ENCODE measurements around the gene RBP2. TPM values are rescaled to one million over a fixed set of nuclear protein-coding genes. Genes with fewer than 3 reads are reported as not detected.

Gene RBP2
- total and polyA plus RNA-seq, 4 donors, result 0.79 TPM; not detected in 3

DNA sequence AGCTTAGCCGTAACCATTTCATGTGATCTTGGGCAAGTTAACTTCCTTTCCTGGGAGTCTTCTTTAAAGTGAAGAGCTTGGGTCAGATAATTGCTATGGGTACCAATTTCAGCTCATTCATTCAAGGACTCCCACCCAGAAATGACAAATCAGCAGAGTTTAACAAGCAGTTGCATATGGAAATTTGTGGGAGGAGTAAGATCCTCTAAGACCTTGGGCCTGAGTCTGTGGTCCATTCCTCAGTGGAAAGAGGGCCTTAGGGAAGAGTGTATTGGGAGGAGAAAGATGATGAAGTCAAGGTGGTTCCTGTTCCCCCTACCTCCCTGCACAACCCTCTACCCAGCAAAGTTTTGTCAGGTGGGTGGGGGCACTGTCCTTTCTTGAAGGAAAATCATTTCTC lies 42.1 kb downstream of the RBP2 start (continued):
- TF ChIP-seq, protein P1, sequence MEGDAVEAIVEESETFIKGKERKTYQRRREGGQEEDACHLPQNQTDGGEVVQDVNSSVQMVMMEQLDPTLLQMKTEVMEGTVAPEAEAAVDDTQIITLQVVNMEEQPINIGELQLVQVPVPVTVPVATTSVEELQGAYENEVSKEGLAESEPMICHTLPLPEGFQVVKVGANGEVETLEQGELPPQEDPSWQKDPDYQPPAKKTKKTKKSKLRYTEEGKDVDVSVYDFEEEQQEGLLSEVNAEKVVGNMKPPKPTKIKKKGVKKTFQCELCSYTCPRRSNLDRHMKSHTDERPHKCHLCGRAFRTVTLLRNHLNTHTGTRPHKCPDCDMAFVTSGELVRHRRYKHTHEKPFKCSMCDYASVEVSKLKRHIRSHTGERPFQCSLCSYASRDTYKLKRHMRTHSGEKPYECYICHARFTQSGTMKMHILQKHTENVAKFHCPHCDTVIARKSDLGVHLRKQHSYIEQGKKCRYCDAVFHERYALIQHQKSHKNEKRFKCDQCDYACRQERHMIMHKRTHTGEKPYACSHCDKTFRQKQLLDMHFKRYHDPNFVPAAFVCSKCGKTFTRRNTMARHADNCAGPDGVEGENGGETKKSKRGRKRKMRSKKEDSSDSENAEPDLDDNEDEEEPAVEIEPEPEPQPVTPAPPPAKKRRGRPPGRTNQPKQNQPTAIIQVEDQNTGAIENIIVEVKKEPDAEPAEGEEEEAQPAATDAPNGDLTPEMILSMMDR (IDR thresholded peaks at IDR 0.05; ENCODE audit: low read depth, low read length, missing input control), result no peak
- no peak for TF ChIP-seq RXRA (IDR thresholded peaks at IDR 0.05)
- TF ChIP-seq HNF4A (conservative IDR thresholded peaks at IDR 0.05), result no peak

DNA sequence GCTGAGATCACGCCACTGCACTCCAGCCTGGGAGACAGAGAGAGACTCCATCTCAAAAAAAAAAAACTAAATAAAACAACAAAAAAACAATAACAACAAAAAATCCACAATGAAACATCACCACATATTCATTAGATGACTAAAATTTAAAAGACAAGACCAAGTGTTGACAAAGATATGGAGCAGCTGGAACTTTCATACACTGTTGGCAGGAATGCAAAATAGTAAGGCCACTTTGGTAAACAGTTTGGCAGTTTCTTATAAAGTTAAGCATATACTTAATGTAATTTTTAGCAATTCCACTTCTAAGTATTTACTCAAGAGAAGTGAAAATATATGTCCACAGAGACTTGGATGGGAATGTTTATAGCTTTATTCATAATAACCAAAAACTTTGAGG lies 43.2 kb downstream of the RBP2 start:
- Histone ChIP-seq H3K27me3 (ENCODE audit: control insufficient read depth in 4 of 4, insufficient read depth in 4 of 4, low read length in 3 of 4) (no peaks in the 10 kb centered on the region), H3K4me1 (ENCODE audit: control insufficient read depth in 4 of 4, insufficient read depth in 4 of 4, low read length in 3 of 4) (no peaks in the 10 kb centered on the region), H3K36me3 (ENCODE audit: control insufficient read depth in 4 of 4, insufficient read depth in 3 of 4, low read depth in 1 of 4, low read length in 3 of 4) (no peaks in the 10 kb centered on the region), H3K27ac (ENCODE audit: low read depth in 1 of 2, low read length in 2 of 2) (no peak overlapping the region), H3K9me3 (ENCODE audit: control insufficient read depth in 4 of 4, low read length in 3 of 4) (no peaks in the 10 kb centered on the region), H3K4me3 (ENCODE audit: low read depth in 1 of 3, low read length in 3 of 3) (no peak overlapping the region), H3K9ac (ENCODE audit: low read depth in 1 of 2, low read length in 2 of 2) (no peak overlapping the region)
- no peak for TF ChIP-seq TAF1 (conservative IDR thresholded peaks at IDR 0.05)
- no peak for TF ChIP-seq GABPA (IDR thresholded peaks at IDR 0.05 in 1 of 2, conservative IDR thresholded peaks at IDR 0.05 in 1 of 2)
- DNase-seq (ENCODE audit: low spot score), result no peak
- 97% methylated on average over 1 of the region's 1 CpG for WGBS

GRCh38 chr3:139430493-139430892 lies 45.8 kb downstream of the RBP2 start:
- no peak for DNase-seq (ENCODE audit: low spot score)
- no peaks in the 10 kb centered on the region for H3K27me3 ChIP-seq (ENCODE audit: control insufficient read depth in 4 of 4, insufficient read depth in 4 of 4, low read length in 3 of 4)

More at GRCh38 chr3:139430493-139430892, 45.8 kb downstream of the RBP2 start:
- Histone ChIP-seq H3K9ac (ENCODE audit: low read depth in 1 of 2, low read length in 2 of 2) (no peak overlapping the region), H3K27ac (ENCODE audit: low read depth in 1 of 2, low read length in 2 of 2) (no peak overlapping the region), H3K36me3 (ENCODE audit: control insufficient read depth in 4 of 4, insufficient read depth in 3 of 4, low read depth in 1 of 4, low read length in 3 of 4) (peaks cover 0 to 3% (median 0%) of the 10 kb centered on the region in 4 donors), H3K9me3 (ENCODE audit: control insufficient read depth in 4 of 4, low read length in 3 of 4) (no peaks in the 10 kb centered on the region), H3K4me1 (ENCODE audit: control insufficient read depth in 4 of 4, insufficient read depth in 4 of 4, low read length in 3 of 4) (peaks cover 0 to 2% (median 0%) of the 10 kb centered on the region in 4 donors), H3K4me3 (ENCODE audit: low read depth in 1 of 3, low read length in 3 of 3) (no peak overlapping the region)
- TF ChIP-seq, protein P1 (IDR thresholded peaks at IDR 0.05; ENCODE audit: low read depth, low read length, missing input control), result no peak
- TF ChIP-seq EGR1 (IDR thresholded peaks at IDR 0.05; ENCODE audit: low read depth in 2 of 2) (no peak), YY1 (IDR thresholded peaks at IDR 0.05) (no peak), GABPA (IDR thresholded peaks at IDR 0.05 in 1 of 2, conservative IDR thresholded peaks at IDR 0.05 in 1 of 2) (no peak), MAX (IDR thresholded peaks at IDR 0.05) (no peak), SP1 (IDR thresholded peaks at IDR 0.05) (no peak), ZBTB33 (IDR thresholded peaks at IDR 0.05) (no peak), TAF1 (conservative IDR thresholded peaks at IDR 0.05) (no peak), FOXA2 (IDR thresholded peaks at IDR 0.05) (no peak), FOXA1 (IDR thresholded peaks at IDR 0.05) (no peak), HNF4G (IDR thresholded peaks at IDR 0.05) (no peak)
- TF ChIP-seq, protein P2, sequence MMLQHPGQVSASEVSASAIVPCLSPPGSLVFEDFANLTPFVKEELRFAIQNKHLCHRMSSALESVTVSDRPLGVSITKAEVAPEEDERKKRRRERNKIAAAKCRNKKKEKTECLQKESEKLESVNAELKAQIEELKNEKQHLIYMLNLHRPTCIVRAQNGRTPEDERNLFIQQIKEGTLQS (IDR thresholded peaks at IDR 0.05), result no peak
